ENCODE measurements around the gene STPG1.

The STPG1 gene

DNA sequence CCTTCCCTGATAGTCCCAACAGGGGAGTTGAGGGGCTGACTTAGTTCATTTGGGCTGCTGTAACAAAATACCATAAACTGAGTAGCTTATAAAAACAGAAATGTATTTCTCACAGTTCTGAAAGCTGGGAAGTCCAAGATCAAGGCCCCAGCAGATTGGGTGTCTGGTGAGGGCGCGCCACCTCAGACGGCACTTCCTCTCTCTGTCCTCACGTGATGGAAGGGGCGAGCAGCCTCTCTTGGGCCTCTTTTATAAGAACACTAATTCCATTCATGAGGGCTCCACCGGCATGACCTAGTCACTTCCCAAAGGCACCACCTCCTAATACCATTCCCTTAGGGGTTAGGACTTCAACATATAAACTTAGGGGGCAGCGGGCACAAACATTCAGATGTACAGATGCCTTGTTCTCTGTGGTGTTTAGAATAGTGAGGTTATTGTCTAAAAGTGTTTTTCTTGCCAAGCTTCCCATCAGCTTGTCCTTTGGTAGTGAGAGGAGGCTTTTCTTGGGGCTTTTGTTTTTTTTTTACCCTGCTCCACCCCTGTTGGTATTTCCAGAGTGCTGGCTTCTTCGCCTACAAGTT lies 22.3 kb upstream of the STPG1 start:
- FAIRE-seq: no peak
- no peak for DNase-seq (ENCODE audit: extremely low spot score, insufficient read length, low read depth)

DNA sequence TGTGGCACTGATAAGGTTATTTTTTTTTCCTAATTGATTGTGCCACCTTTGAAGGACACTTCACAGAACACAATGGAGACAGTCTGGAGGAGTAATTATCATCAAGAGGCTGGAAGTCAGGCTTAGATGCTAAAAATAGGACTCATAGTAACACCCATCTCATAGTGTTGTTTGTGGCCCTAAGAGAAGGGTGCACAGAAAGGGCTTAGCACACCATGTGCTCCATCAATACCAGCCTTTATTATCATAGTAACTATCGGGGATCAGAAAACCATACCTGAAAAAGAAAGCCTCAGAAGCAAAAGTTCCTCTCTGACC lies 13.9 kb upstream of the STPG1 start:
- FAIRE-seq (no peak), DNase-seq (ENCODE audit: extremely low spot score, insufficient read length, low read depth) (no peak)

DNA sequence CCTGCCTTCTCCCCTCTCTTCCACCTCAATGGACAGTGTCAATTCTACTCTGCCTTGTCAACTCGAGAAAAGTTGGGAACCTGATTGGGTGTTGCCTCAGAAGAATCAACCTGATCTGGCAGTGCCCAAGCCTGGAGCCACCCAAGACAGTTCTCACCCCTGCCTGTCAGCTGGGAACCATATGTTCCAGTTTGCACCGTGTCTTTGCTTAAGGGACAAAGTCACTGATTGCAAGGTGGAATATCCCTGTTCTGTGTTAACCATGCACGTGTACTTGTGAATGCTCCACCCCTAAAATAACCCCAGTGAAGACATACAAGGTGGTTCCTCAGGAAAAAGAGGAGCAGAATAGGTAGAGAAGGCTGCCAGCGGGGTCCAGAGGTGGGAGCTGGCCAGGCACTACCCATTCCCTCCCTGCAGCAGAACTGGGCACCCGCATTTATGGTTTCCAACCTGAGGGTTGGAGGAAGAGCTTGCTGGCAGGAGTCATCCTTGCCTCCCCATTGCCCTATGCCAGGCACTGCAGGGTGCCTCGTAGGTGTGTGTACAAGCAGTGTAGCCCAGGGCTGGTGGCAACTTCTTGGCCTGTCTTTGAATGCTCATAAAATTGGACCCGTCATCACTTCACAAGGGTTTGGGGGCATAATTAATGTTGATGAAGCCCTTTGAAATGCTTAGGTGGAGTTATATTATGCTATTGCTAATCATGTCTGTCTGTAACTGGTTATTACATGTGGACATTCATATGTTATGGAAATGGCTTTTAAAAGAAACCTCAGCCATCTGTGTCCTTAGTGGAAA lies 13.4 kb upstream of the STPG1 start:
- FAIRE-seq (no peak), DNase-seq (ENCODE audit: extremely low spot score, insufficient read length, low read depth) (no peak)

DNA sequence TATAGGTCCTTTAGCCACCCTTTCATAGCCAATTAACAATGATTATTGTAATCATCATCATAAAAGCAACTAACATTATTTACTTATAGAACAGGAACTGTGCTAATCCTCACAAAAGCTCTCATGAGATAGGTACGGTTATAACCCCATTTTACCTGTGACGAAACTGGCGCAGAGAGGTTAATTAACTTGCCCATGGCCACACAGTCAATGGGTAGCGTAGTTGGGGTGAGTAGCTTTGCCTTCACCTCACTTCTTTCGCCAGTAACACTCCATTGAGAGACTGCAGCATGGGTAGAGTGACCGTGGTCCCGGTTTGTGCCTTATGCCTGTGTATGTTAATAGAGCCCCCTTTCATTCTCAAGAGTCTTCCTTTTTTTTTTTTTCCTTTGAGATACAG lies 12.3 kb upstream of the STPG1 start:
- FAIRE-seq (no peak), DNase-seq (ENCODE audit: extremely low spot score, insufficient read length, low read depth) (no peak)

DNA sequence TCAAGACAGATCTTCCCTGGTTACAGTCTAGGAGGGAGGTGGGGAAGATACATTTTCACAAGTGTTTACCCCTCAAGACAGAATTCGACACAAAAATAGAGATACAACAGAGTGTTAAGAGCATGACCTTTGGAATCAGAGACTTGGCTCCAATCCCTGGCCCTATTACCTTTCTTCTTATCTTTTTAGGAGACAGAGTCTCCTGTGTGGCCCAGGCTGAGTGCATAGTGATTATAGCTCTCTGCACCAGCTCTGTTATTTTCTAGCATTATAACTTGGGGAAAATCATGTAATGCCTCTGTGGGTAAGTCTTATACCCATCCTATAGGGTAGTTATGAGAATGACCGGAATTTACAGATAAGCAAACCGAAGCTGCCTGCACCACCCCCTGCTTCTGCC lies 11.9 kb upstream of the STPG1 start:
- DNase-seq (ENCODE audit: extremely low spot score, insufficient read length, low read depth): no peak
- no peak for FAIRE-seq

DNA sequence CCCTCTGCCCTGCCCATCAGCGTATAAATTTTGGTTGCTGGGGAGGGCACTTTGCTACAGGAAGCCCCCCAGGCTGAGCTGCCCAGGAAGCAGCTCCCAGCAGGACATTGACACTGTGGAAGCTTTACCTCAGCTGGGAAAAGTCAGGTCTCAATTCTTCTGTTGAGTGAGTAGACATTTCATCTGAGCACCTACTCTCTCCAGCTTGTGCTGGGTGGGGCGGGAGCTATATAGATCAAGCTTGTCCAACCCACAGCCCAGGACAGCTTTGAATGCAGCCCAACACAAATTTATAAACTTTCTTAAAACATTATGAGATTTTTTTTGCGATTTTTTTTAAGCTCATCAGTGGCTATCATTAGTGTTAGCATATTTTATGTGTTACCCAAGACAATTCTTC lies 11.4 kb upstream of the STPG1 start:
- FAIRE-seq (no peak), DNase-seq (ENCODE audit: extremely low spot score, insufficient read length, low read depth) (no peak)

DNA sequence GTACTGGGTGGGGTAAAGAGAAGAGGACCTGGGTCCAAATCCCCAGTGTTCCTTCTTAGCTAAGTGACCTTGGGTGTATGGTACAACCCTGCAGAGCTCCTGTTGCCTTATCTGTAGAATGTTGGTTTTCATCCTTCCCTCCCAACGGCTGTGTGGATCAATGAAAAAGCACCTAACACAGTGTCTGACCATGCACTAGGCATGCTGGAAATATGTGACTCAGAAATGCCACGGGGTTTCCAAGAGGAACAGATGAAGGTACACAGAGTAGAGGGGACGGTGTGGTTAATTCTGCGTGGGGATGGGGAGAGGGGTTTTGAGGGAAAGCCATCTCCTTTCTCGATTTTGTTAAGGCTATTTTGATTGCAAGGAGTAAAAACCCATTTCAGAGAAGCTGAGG lies 10.6 kb upstream of the STPG1 start:
- FAIRE-seq (no peak), DNase-seq (ENCODE audit: extremely low spot score, insufficient read length, low read depth) (no peak)

DNA sequence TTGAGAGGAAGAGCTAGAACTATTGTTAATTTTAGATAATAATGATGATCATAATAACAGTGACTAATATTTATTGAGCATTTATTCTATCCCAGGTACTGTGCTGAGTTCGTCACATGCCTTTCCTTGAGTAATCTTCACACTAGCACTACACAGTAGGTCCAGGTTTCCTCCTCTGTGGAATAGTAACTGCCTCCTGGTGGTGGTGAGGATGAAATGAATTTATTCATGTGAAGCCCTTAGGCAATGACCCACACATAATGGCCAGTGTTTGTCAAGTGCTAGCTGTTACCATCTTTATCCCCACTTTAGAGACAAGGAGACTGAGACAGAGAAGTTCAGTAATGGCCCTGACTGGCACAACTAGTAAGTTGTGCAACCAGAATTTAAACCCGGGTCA lies 7.9 kb upstream of the STPG1 start:
- DNase-seq (ENCODE audit: extremely low spot score, insufficient read length, low read depth) (no peak), FAIRE-seq (no peak)

DNA sequence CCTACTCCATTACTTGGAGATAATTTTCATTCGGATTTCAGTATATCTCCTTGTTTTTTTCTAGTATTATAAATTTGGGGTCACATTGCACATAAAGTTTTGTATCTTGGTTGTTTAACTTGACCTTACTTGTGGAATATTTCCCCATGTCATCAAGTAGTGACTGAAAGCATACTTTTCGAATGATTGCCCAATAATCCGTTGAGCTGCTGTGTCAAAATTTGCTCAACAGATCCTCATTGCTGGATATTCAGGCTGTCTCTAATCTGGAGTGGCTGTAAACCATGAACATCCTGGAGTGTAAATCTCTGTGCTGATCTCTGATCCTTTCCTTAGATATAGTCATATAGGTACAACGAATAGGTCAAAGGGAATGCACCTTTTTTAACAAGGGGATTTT lies 7.0 kb upstream of the STPG1 start:
- FAIRE-seq: no peak
- DNase-seq (ENCODE audit: extremely low spot score, insufficient read length, low read depth): no peak

DNA sequence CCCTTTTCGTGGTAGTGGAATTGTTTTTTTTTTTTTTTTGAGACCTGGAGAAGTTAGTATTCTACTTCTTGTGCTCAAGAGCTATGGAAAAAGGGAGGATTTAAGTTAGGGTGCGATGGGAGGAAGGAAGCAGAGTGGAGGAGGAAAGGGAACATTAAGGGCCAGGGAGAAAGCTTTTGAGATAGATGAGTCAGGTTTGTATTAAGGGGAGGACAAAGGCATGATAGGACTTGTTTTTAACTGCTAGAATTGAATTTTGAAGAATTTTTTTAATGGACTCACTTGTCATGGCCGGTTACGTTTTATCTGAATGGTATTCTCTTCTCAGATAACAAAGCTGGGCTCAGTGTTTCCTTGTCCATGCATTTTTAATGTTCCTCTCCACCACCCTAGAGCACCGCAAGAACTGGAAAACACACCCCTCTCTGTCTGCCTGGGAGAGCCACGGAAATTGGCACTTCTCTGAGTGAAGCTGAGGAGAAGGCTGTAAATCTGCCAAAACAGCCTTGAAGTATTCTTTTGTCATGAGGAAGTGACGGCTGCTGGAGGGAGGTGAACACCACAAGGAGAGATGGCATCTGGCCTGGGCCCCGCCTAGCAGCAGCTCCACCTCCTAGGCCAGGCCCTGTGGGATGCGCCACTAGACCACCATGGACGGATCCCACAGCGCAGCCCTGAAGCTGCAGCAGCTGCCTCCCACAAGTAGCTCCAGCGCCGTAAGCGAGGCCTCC lies 5.5 kb upstream of the STPG1 start:
- FAIRE-seq (no peak), DNase-seq (ENCODE audit: extremely low spot score, insufficient read length, low read depth) (no peak)

DNA sequence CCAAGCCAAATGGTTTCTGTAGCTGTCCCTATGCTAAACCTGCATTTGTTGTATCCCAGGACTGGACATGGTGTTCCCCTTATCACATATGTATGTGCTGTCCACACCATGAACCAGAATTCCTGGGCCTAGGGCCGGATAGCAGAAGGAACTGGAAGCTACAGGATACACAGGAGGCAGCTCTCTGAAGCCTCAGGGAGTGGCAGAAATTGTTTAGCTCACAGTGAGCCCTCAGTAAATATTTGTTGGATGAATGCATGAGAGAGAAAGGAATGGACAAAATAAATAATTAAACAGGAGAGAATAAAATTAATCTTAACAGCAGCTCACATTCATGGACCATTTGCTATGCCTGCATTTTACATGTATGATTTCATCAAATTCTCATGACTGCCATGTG lies 4.1 kb upstream of the STPG1 start:
- DNase-seq (ENCODE audit: extremely low spot score, insufficient read length, low read depth) (no peak), FAIRE-seq (no peak)

DNA sequence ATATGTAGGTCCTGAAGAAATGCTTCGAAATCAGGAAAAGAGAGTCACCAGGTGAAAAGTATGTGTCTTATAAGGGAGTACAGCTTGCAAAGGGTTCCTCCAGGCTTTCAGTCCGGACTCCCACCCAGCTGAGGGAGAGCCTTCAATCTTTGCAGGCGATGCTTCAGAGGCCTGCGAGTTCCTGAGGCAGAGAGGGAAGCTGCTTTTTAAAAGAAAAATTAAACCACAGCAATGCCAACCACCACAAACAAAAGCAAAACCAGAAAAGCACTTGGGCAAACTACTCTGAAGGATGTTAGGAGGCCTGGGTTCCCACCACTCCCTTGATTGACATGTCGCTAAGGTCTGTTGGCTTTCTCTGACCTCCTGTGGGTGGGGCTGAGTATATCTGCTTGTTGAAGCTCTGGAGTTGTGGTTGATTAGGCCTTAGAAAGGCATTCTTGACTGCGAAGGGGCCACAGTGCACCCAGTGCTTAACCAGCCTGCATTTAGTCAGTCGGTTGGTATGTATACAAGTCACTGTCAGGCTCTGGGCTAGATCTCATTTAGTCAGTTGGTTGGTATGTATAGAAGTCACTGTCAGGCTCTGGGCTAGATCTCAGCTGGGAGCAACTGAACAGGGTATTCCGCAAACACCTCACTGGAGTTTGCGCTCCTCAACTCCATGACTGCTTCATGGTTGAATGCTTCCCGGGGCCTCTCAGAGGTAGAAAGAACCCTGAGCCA lies 3.2 kb upstream of the STPG1 start:
- DNase-seq (ENCODE audit: extremely low spot score, insufficient read length, low read depth) (no peak), FAIRE-seq (peak; percentile 60)

DNA sequence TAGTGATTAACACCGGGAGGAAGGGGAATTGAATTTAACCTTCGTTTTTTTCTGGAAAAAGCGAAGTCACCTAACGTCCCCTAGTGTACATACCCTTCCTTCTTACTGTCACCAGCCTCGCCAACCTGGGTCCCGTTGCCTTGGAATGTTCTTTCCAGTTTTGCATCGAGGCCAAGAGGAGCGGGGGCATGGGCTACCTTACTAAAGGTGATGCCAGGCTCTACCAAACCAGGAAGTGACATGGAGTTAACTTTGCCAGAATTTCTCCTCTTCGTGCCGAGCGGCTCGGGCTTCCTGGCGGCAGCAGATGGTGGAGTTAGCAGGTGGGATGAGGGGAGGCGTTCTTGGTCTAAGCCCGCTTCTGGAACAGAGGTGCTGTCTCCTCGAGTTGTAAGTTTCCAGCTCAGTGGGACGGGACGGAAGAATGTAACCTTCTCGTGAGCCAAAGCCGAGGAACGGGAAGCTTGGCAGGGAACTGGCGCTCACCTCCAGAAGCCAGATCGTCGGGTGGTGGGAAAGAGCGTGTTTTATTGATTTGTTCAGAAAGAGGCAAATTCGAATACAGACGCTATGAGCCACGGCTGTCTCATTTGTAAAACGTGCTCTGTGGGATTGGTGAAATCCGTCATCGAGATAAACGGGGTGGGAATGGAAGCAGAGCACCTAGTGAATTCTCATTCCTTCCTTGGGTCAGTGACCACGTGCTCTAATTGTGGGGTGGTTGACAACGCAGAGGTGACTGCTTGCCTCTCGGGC lies 2.5 kb upstream of the STPG1 start:
- DNase-seq (ENCODE audit: extremely low spot score, insufficient read length, low read depth) (no peak), FAIRE-seq (no peak)

DNA sequence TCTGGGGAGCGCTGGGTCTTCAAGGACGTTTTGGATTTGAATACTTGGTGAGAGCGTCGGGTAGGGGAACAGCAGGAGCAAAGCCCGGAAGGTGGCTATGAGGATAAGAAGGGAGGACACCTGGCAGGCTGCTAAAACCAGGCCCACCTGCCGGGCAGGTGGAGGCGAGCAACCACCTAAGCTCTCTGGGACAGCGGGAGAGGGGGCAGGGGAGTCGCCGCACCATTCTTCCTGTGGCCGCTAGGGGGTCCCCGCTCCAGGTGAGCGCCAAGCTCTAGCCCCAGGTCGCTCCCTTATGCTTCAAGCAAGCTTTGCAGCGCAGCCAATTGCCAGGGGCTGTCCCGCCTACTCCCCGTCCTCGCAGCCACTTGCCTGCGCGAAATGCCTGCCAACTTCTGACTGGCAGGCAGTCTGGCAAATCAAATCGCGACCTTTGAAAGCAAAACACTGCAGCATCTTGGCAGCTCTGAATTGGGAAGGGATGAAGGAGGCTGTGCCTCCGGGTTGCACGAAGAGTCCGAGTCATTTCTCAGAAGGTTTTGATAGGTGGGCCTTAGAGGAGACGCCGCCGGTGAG lies 1.8 kb upstream of the STPG1 start, which contains the start of gene NIPAL3:
NIPAL3 (plus strand) TSS at position 469 of the 576 bp plus-strand sequence. CDS start 3,746 bp downstream, outside the sequence.
- FAIRE-seq (peak; percentile 96), DNase-seq (ENCODE audit: extremely low spot score, insufficient read length, low read depth) (peak; percentile 93)

DNA sequence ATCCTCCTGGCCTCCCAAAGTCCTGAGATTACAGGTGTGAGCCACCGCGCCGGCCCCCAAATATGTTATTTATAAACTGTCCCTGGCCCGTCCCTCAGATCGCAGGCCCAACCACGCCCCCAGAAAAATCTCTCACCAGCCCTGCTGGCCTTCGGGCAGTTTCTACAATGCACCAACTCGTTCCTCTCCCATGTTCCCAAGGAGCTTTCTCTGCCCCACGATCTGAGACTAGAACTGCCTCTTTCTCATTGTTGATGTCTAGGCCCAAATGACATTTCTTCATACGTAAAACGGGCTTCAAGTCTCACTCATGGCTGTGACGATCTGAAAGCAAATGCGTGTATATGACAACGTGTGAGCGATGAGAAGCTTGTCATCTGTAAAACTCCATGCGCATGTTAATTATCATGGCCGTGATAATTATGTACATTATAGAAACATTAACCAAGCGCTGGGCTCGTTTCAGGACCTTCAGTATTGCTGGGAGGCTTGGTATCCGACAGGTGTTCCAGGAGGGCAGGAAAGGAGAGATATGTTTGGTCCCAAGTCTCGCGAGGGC lies 1.3 kb upstream of the STPG1 start:
- DNase-seq (ENCODE audit: extremely low spot score, insufficient read length, low read depth) (no peak), FAIRE-seq (no peak)

DNA sequence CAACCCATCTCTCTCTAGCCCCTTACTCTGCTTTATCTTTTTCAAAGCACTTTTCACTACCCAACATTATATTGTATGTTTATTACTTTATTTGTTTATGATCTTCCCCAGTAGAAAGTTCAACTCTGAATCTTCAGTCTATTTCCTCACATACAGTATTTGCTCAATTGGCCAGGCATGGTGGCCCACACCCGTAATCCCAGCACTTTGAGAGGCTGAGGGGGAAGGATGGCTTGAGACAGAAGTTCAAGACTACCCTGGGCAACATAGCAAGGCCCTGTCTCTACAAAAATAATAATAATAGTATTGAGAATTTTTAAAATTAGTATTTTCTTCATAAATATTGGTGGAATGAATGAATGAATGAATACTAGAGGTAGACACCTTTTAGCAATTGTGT lies 1.2 kb downstream of the STPG1 start:
- no peak for DNase-seq (ENCODE audit: extremely low spot score, insufficient read length, low read depth)
- FAIRE-seq: no peak

DNA sequence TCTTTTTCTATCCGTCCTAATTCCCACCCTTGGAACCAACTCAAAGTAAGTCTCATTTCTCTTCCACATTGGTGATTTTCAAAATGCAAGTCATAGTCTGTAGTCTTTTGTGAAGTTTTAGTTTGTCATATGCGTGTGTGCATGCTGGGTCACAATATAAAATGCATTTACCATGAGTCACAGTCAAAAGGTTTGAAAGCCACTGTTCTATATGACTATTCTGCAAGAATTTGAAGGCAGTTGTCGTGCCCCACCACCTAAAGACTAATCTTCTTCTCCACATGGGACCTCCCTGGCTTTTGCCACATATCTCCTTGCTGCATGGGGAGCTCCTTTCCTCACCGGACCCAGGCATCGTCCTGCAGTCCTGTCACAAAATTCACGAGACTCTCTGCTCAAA lies 1.6 kb downstream of the STPG1 start:
- DNase-seq (ENCODE audit: extremely low spot score, insufficient read length, low read depth) (no peak), FAIRE-seq (no peak)

DNA sequence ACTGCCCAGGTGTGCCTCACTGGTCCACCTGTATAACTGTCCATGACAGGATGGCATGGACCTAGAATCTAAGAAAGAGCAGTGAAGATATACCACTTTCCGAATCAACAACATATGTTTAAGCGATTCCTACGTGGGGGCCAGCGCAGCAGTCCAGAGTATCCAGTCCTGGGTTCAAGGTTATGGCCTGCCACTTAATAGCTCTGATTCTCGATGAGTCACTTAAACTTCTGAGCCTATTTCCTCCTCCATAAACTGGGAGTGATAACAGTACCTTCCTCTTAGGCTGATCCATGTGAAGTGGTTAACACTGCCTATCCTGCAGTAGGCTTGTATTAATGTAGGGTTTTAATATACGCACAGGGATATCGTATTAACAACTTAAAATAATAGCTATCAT lies 2.8 kb downstream of the STPG1 start:
- no peak for FAIRE-seq
- no peak for DNase-seq (ENCODE audit: extremely low spot score, insufficient read length, low read depth)

DNA sequence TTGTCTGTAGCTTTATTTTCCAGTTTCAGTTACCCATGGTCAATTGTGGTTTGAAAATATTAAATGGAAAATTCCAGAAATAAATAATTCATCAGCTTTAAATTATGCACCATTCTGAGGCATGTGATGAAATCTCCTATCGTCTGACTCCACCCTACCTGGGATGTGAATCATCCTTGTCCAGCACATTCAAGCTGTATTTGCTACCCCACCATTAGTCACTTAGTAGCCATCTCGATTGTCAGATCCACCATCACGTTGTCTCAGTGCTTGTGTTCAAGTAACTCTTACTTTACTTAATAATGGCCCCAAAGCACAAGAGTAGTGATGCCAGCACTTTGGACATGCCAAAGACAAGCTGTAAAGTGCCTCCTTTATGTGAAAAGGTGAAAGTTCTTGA lies 4.0 kb downstream of the STPG1 start:
- DNase-seq (ENCODE audit: extremely low spot score, insufficient read length, low read depth) (no peak), FAIRE-seq (no peak)

Measured in GM18507 (cell line).